Stimulated activated CD8-positive, alpha-beta memory T cell treated with anti-CD3 and anti-CD28 coated beads, Interleukin-12 subunit alpha, Interleukin-12 subunit beta, amount 100 ng/mL, for 24 hours (primary cell): ENCODE data around the gene CEP170.

Source experiments
- DNase-seq: peaks from one replicate; pipeline ENCODE4 v3.0.0-alpha.2; 2020; ENCODE audit errors: extremely low read depth

CEP170 gene

GRCh38 chr1:243267914-243268653 is 13.0 kb upstream of the CEP170 start:
- no peak for DNase-seq

GRCh38 chr1:243267471-243267880 is 12.4 kb upstream of the CEP170 start:
- no peak for DNase-seq

- DNase-seq, result no peak
Measured at GRCh38 chr1:243266231-243266630, 11.2 kb upstream of the CEP170 start.

- no peak for DNase-seq
Measured at GRCh38 chr1:243264717-243265116, 9.6 kb upstream of the CEP170 start.

- no peak for DNase-seq
Measured at GRCh38 chr1:243261390-243261789, 6.3 kb upstream of the CEP170 start.

- DNase-seq, result no peak
Measured at GRCh38 chr1:243260221-243260880, 5.3 kb upstream of the CEP170 start.

GRCh38 chr1:243258731-243259130 is 3.6 kb upstream of the CEP170 start:
- no peak for DNase-seq

GRCh38 chr1:243257189-243257588 is 2.1 kb upstream of the CEP170 start:
- no peak for DNase-seq

GRCh38 chr1:243256590-243256989 is 1.5 kb upstream of the CEP170 start:
- DNase-seq, result no peak

- peak; percentile 84 for DNase-seq
Measured at GRCh38 chr1:243255791-243256512, 871 bp upstream of the CEP170 start, which contains the start of gene SDCCAG8. SDCCAG8 (plus strand) TSS chr1:243256041; CDS start chr1:243256174, 133 bp downstream.

- peak; percentile 38 for DNase-seq
Measured at GRCh38 chr1:243254233-243254926, 701 bp downstream of the CEP170 start.

- no peak for DNase-seq
Measured at GRCh38 chr1:243253926-243254232, 1.2 kb downstream of the CEP170 start.

- DNase-seq, result no peak
Measured at GRCh38 chr1:243253211-243253925, 1.7 kb downstream of the CEP170 start.

GRCh38 chr1:243251539-243251938 is 3.5 kb downstream of the CEP170 start:
- no peak for DNase-seq

GRCh38 chr1:243250102-243250501 is 5.0 kb downstream of the CEP170 start:
- DNase-seq, result no peak

GRCh38 chr1:243249214-243249613 is 5.9 kb downstream of the CEP170 start:
- DNase-seq, result no peak

- DNase-seq, result no peak
Measured at GRCh38 chr1:243247901-243248300, 7.2 kb downstream of the CEP170 start.

- DNase-seq, result no peak
Measured at GRCh38 chr1:243246916-243247315, 8.2 kb downstream of the CEP170 start.

GRCh38 chr1:243244432-243244841 is 10.6 kb downstream of the CEP170 start:
- DNase-seq, result no peak

GRCh38 chr1:243236604-243237252 is 18.4 kb downstream of the CEP170 start:
- no peak for DNase-seq
